OCI-LY1 (cell line): ENCODE results near the gene CASQ2.

Experiments used
- H2AFZ ChIP-seq: fragments of 200-600 bp; sonication (generic), shearing (Covaris generic); 2 replicates; pipeline ENCODE4 v1.6.0; 2014; ENCODE audit warnings: antibody characterized with exemption, mild to moderate bottlenecking, low read length
- H3F3A ChIP-seq: fragments of 200-600 bp; sonication (generic), shearing (Covaris generic); 2 replicates; pipeline ENCODE4 v1.6.0; 2014; ENCODE audit warnings: mild to moderate bottlenecking, antibody characterized with exemption, low read length, moderate library complexity; ENCODE audit not compliant: insufficient read depth
- H3K27ac ChIP-seq: fragments of 200-600 bp; sonication (generic); 2 replicates; pipeline ENCODE4 v1.5.1; 2014; ENCODE audit warnings: low read length, mixed run types, mild to moderate bottlenecking, low read depth; ENCODE audit not compliant: poor library complexity, severe bottlenecking
- H3K27me3 ChIP-seq: fragments of 200-600 bp; sonication (generic); 2 replicates; pipeline ENCODE4 v1.6.0; 2014; ENCODE audit warnings: antibody characterized with exemption, mild to moderate bottlenecking, low read length, moderate library complexity; ENCODE audit not compliant: insufficient read depth
- H3K36me3 ChIP-seq: fragments of 200-600 bp; sonication (generic); 2 replicates; pipeline ENCODE4 v1.6.1; 2014; ENCODE audit warnings: mild to moderate bottlenecking, antibody characterized with exemption, low read length, moderate library complexity, mixed read lengths; ENCODE audit not compliant: insufficient read depth
- H3K4me1 ChIP-seq: fragments of 200-600 bp; sonication (generic); 2 replicates; pipeline ENCODE4 v1.5.1; 2014; ENCODE audit warnings: mild to moderate bottlenecking, low read length, moderate library complexity; ENCODE audit not compliant: insufficient read depth, severe bottlenecking
- H3K4me2 ChIP-seq: fragments of 200-600 bp; sonication (generic), shearing (Covaris generic); 2 replicates; pipeline ENCODE4 v1.6.1; 2014; ENCODE audit warnings: low read length
- H3K4me3 ChIP-seq: fragments of 200-600 bp; sonication (generic); 2 replicates; pipeline ENCODE4 v1.5.1; 2014; ENCODE audit warnings: low read length, low read depth, mild to moderate bottlenecking, mixed read lengths; ENCODE audit not compliant: poor library complexity, severe bottlenecking
- H3K79me2 ChIP-seq: fragments of 200-600 bp; shearing (Covaris generic); 2 replicates; pipeline ENCODE4 v1.6.1; 2016; ENCODE audit warnings: mixed run types, low read length, mixed read lengths; ENCODE audit not compliant: insufficient read depth
- H3K9ac ChIP-seq: fragments of 200-600 bp; sonication (generic), shearing (Covaris generic); 2 replicates; pipeline ENCODE4 v1.6.1; 2014; ENCODE audit warnings: mild to moderate bottlenecking, low read length, mixed read lengths
- H3K9me2 ChIP-seq: fragments of 200-600 bp; sonication (generic), shearing (Covaris generic); 2 replicates; pipeline ENCODE4 v1.6.1; 2014; ENCODE audit warnings: low read depth, mild to moderate bottlenecking, low read length, mixed read lengths
- H3K9me3 ChIP-seq: fragments of 200-600 bp; shearing (Covaris generic); 2 replicates; pipeline ENCODE4 v1.6.1; 2014; ENCODE audit warnings: low read length, mixed read lengths
- H4K20me1 ChIP-seq: fragments of 200-600 bp; sonication (generic), shearing (Covaris generic); 2 replicates; pipeline ENCODE4 v1.6.0; 2016; ENCODE audit warnings: mild to moderate bottlenecking, low read length; ENCODE audit not compliant: insufficient read depth
- EZH2 ChIP-seq: fragments of 200-600 bp; sonication (generic), shearing (Covaris generic); IDR thresholded peaks from 2 replicates; pipeline ENCODE4 v1.8.0; 2017; ENCODE audit warnings: borderline replicate concordance, mixed run types, mild to moderate bottlenecking, antibody characterized with exemption, low read length, moderate library complexity, mixed read lengths
- TF ChIP-seq, protein P1 (sequence below): fragments of 200-600 bp; sonication (generic), shearing (Covaris generic); IDR thresholded peaks from 2 replicates; pipeline ENCODE4 v1.5.1; 2017; ENCODE audit warnings: mild to moderate bottlenecking, antibody characterized with exemption, low read length, moderate library complexity, mixed read lengths

CASQ2 gene

DNA sequence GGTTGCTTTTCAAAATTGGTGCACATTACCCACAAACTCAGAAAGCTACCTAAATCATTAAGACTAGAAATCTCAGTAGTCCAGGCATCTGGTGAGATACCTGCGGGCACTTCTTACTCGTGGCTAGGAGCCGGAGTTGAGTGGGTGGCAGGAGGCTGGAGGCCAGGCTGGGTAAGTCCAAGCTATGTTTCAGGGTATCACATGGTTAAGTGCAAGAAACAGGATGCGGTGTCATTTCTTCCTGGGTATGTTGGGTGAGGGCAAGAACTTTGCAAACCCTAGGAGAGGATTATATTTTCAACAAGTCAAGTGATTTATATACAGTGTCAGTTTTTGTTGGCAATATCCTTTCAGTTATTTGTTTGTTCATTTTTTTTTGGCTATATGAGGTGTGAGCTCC is 85.7 kb downstream of the CASQ2 start:
- no peak overlapping the region for H2AFZ ChIP-seq
- no peaks in the 10 kb centered on the region for H3K4me1 ChIP-seq
- no peaks in the 10 kb centered on the region for H3K36me3 ChIP-seq
- H3K9me3 ChIP-seq: no peaks in the 10 kb centered on the region
- no peaks in the 10 kb centered on the region for H4K20me1 ChIP-seq
- H3K9me2 ChIP-seq: no peaks in the 10 kb centered on the region
- TF ChIP-seq, protein P1, sequence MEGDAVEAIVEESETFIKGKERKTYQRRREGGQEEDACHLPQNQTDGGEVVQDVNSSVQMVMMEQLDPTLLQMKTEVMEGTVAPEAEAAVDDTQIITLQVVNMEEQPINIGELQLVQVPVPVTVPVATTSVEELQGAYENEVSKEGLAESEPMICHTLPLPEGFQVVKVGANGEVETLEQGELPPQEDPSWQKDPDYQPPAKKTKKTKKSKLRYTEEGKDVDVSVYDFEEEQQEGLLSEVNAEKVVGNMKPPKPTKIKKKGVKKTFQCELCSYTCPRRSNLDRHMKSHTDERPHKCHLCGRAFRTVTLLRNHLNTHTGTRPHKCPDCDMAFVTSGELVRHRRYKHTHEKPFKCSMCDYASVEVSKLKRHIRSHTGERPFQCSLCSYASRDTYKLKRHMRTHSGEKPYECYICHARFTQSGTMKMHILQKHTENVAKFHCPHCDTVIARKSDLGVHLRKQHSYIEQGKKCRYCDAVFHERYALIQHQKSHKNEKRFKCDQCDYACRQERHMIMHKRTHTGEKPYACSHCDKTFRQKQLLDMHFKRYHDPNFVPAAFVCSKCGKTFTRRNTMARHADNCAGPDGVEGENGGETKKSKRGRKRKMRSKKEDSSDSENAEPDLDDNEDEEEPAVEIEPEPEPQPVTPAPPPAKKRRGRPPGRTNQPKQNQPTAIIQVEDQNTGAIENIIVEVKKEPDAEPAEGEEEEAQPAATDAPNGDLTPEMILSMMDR: no peak
- TF ChIP-seq EZH2: no peak
- no peak overlapping the region for H3K4me3 ChIP-seq
- H3K27me3 ChIP-seq: no peaks in the 10 kb centered on the region
- H3K4me2 ChIP-seq: no peak overlapping the region
- no peak overlapping the region for H3K27ac ChIP-seq
- no peaks in the 10 kb centered on the region for H3K79me2 ChIP-seq
- H3F3A ChIP-seq: no peaks in the 10 kb centered on the region
- no peak overlapping the region for H3K9ac ChIP-seq

DNA sequence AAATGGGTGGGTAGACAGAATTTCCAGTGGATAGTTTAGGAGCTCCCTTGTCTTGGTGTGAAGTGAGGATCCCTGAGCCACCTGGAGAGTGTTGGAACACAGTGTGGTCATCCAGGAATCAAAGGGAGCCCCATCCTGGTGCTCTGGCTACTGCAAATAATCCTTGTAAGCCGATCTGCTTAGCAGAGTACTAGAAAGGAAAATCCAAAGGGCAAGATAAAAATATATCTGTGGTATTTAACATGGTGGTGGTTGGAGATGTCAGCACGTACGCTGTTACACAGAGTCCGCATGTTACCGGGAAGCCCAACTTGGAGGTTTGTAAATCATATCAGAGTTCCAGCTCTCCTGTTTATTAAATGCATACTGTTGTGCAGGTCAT is 87.8 kb downstream of the CASQ2 start:
- no peaks in the 10 kb centered on the region for H3F3A ChIP-seq
- H3K27ac ChIP-seq: no peak overlapping the region
- no peaks in the 10 kb centered on the region for H3K4me1 ChIP-seq
- no peaks in the 10 kb centered on the region for H4K20me1 ChIP-seq
- H3K27me3 ChIP-seq: no peaks in the 10 kb centered on the region
- H2AFZ ChIP-seq: no peak overlapping the region
- TF ChIP-seq, protein P1: no peak
- TF ChIP-seq EZH2: no peak
- no peaks in the 10 kb centered on the region for H3K9me2 ChIP-seq
- H3K9ac ChIP-seq: no peak overlapping the region
- H3K4me3 ChIP-seq: no peak overlapping the region
- no peaks in the 10 kb centered on the region for H3K36me3 ChIP-seq
- no peaks in the 10 kb centered on the region for H3K79me2 ChIP-seq
- no peak overlapping the region for H3K4me2 ChIP-seq
- no peaks in the 10 kb centered on the region for H3K9me3 ChIP-seq

GRCh38 chr1:115679141-115679611 is 89.3 kb downstream of the CASQ2 start:
- Histone ChIP-seq H3K27ac (no peak overlapping the region), H2AFZ (no peak overlapping the region), H4K20me1 (no peaks in the 10 kb centered on the region), H3K9ac (no peak overlapping the region), H3K9me2 (no peaks in the 10 kb centered on the region), H3K4me3 (no peak overlapping the region), H3K36me3 (no peaks in the 10 kb centered on the region), H3K27me3 (no peaks in the 10 kb centered on the region), H3K4me2 (no peak overlapping the region), H3K79me2 (no peaks in the 10 kb centered on the region), H3F3A (no peaks in the 10 kb centered on the region), H3K4me1 (no peaks in the 10 kb centered on the region), H3K9me3 (no peaks in the 10 kb centered on the region)
- no peak for TF ChIP-seq EZH2
- TF ChIP-seq, protein P1: no peak
